DMS53 (cell line): Measurements from ENCODE around the gene UCHL1.
A peak's percentile ranks its signal among the peaks of the same experiment; 100 is the strongest.

ENCODE experiments used
- DNase-seq: peaks from one replicate; lab custom pipeline; 2025; lab: John Stamatoyannopoulos, UW

UCHL1 gene

DNA sequence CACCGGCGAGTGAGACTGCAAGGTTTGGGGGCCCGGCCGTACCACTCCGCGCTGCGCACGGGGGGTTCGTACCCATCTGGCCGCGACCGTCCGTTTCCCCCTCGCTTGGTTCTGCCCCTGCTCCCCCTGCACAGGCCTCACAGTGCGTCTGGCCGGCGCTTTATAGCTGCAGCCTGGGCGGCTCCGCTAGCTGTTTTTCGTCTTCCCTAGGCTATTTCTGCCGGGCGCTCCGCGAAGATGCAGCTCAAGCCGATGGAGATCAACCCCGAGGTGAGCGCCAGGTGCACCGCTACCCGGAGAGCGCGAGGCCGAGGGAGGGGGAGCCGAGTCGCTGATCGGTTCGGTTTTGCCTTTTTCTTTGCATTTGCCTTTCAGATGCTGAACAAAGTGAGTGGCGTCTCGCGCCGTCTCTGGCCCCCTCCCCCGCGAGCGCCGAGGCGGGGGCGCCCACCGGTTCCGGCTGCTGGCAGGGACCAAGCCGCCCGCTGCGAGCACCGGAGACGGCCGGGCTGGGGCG, at the start of gene UCHL1:
TSS of gene UCHL1 (plus strand) at position 189 of the 517 bp plus-strand sequence. CDS start at position 238, 49 bp downstream.
- peak; percentile 98 for DNase-seq

GRCh38 chr4:41207291-41207831, 49.4 kb upstream of the UCHL1 start:
- no peak for DNase-seq

- no peak for DNase-seq
Measured at GRCh38 chr4:41209187-41209586, 47.5 kb upstream of the UCHL1 start.

DNA sequence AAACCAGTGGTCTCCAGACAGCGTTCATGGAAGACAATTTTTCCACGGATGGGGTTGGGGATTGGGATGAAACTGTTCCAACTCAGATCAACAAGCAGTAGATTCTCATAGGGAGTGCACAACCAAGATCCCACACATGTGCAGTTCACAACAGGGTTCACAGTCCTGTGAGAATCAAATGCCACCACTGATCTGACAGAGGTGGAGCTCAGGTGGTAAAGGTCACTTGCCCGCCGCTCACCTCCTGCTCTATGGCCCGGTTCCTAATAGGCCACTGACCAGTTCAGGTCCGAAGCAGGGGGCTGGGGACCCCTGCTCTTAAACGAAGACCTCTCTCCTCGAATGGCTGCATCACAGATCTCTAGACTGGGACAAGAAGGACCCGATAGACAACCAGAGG, 46.8 kb upstream of the UCHL1 start:
- no peak for DNase-seq

DNA sequence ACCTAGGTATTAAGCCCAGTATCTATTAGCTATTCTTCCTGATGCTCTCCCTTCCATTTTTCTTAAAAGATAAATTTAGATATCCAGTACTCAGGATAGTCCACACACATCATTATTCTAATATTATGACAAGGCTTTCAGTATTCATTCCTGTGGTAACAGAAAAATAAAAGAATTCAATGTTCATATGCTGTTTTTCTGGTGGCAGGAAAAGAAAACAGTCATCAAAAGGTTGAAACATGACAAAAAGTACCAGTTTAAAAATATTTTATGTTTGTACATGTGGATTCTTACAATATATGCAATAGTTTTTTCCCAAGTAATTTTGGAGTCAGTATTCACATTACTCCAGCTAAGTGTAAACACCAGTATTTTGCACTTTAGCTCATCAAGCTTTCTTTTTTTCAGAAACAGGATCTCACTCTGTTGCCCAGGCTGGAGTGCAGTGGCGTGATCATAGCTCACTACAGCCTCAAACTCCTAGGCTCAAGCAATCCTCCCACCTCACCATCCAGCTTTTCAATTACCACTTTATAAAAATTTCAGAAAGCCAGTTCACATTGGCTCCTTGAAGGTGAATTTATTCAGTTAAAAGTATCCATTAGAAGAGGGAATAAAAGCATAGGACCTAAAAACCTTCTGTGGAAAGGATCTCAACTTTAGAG, 44.6 kb upstream of the UCHL1 start:
- no peak for DNase-seq

- DNase-seq, result peak; percentile 50
Measured at GRCh38 chr4:41212616-41213203, 44.0 kb upstream of the UCHL1 start.

GRCh38 chr4:41213625-41214135, 43.0 kb upstream of the UCHL1 start:
- DNase-seq, result peak; percentile 76

- DNase-seq, result peak; percentile 99
Measured at GRCh38 chr4:41214136-41214824, 42.4 kb upstream of the UCHL1 start, which contains the start of gene APBB2. TSS of gene APBB2 (minus strand) at chr4:41214542. CDS start at chr4:41033254, 181,288 bp downstream.

DNA sequence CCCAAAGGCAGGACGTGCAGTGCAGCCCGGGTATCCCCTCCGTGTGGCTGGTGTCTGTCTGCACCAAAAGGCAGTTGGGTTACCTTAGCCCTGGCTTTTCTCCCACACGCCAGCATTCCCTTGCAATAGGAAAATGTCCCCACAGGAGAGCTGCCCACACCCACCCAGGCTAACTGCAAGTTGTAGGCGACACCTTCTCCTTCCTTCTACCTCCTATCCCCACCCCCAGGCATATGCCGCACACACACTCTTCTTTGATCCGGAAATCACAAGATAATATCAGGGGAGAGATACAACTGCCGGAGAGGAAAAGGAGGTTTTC, 41.9 kb upstream of the UCHL1 start:
- DNase-seq, result no peak

DNA sequence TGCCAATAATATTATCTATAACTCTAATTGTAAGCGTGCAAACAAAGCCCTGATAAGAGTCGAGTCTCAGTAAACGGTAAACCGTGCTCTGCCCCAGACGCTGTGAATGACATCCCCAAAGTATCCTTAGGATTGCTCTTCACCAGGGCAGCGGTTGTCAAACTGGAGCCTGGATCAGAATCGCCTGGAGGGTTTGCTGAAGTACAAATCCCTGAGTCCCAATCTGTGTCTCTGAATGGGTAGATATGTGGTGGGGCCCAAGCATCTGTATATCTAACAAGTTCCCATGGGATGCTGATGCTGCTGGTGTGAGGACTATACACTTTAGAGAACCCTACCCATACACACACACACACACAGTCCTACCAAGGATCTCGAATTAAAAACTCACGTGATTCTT, 41.6 kb upstream of the UCHL1 start:
- peak; percentile 65 for DNase-seq

GRCh38 chr4:41215969-41216293, 40.8 kb upstream of the UCHL1 start:
- DNase-seq, result no peak

GRCh38 chr4:41216294-41217019, 40.3 kb upstream of the UCHL1 start:
- DNase-seq, result peak; percentile 97

DNA sequence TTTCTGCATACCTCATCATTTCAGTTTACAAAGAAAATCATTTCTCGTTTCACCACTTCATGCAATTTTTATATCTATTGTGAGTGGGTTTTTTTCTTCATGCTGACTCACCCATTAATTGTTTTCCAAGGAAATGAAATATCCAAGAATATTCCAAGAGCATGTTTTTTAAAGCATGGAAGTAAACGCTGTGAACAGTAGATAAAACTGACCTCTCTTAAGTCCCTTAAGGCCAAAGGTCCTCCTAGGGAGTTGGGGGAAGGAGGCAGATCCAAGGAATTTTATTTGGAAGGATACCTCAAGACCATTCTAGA, 39.8 kb upstream of the UCHL1 start:
- DNase-seq, result no peak

DNA sequence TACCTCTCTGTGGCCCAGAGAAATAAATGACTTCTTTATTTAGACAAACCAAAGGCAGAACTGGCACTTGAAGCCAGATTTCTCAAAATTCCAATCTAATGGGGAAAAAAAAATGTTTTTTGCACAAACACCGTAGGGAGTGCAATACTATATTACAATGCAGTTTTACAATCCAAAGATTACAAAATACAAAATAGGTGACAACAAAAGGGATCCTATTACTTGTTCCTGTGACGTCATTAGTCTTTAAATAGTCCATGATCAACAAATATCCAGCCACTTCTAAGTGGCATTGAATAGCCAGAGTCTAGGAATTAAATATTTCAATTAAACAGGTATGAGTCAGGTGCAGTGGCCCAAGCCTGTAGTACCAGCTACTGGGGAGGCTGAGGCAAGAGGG, 39.4 kb upstream of the UCHL1 start:
- peak; percentile 55 for DNase-seq

DNA sequence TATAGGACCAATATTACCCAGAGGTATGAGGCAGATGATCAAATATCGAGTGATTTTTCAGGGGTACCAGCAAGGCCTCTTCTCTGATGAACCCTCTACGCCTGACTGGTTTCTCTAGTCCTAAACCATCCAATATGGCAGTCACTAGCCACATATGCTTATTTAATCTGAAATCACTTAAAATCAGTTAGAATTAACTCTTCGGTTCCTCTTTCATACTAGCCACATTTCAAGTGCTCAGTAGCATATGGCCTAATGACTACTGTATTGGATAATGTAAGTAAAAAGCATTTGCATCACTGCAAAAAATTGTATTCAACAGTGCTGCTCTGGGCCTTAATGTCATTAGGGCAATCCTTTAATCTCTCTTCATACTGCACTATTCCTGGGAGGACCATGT, 38.0 kb upstream of the UCHL1 start:
- no peak for DNase-seq

GRCh38 chr4:41219421-41219950, 37.2 kb upstream of the UCHL1 start:
- no peak for DNase-seq

DNA sequence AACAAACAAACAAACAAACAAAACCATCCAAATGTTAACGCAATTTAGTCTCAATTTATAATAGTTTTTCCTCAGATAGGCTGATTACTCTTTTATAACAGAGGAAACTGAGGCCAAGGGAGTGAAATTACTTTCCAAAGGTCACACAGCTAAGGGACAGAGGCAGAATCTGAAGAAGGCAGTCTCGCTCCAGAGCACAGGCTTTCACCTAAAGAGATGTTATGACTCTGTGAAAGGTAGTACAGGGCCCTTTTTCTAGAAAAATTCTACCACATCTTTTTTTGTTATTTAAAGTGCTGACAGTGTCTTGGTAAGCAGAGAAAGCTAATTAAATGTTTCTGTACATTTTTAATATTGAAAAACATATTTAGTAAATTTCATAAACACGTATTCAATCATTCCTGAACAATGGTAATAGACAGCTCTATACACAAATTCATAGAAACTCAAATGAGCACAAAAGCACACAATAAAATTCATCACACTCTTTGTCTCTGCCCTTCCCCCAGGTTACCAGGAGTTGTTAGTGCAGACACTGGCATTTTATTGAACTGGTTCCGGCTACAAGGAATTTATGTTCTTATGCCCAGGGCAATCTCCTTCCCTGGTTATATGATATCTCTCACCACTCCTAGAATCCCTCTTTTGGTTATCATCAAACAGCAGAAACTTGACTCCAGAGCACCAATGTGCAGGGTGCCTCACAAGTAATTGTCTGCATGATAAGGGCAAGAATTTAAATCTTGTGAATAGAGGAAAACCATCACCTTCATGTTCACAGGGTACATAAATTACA, 34.7 kb upstream of the UCHL1 start:
- DNase-seq, result no peak

GRCh38 chr4:41227902-41228301, 28.8 kb upstream of the UCHL1 start:
- DNase-seq, result no peak

- DNase-seq, result no peak
Measured at GRCh38 chr4:41232406-41232805, 24.3 kb upstream of the UCHL1 start.

GRCh38 chr4:41232856-41233255, 23.9 kb upstream of the UCHL1 start:
- DNase-seq, result no peak

GRCh38 chr4:41236032-41236431, 20.7 kb upstream of the UCHL1 start:
- DNase-seq, result no peak
